ENCODE measurements around the gene ARHGAP44. TPM values are rescaled to one million over a fixed set of nuclear protein-coding genes. Genes with fewer than 3 reads are reported as not detected.

The ARHGAP44 gene
- total RNA-seq, 1 experiment from 2014 or later, result 9.9 TPM

- no peaks in the 10 kb centered on the region for H3K27me3 ChIP-seq (ENCODE audit: insufficient read depth, low read length)
- no CpG with 5 or more reads among the region's 1 CpG for WGBS (ENCODE audit: extremely low coverage, insufficient read length, low lambda C conversion rate)
These were observed 137.7 kb downstream of the ARHGAP44 start for GRCh38 chr17:12927001-12927400.

More at GRCh38 chr17:12927001-12927400, 137.7 kb downstream of the ARHGAP44 start:
- no peaks in the 10 kb centered on the region for H3K4me1 Mint-ChIP-seq
- H3K27ac ChIP-seq (ENCODE audit: insufficient read length, low read depth, low read length), result no peak overlapping the region
- H2BK15ac ChIP-seq (ENCODE audit: low read depth, low read length), result no peak overlapping the region
- H3K4me2 ChIP-seq (ENCODE audit: insufficient read depth, insufficient read length, low read length), result no peak overlapping the region
- H3K27me3 Mint-ChIP-seq (ENCODE audit: low read depth), result no peaks in the 10 kb centered on the region
- H3K56ac ChIP-seq (ENCODE audit: insufficient read length, low read depth, low read length), result no peak overlapping the region
- H3K79me2 ChIP-seq (ENCODE audit: insufficient read depth, low read length), result no peaks in the 10 kb centered on the region
- no peak overlapping the region for H3K4ac ChIP-seq (ENCODE audit: low read depth, low read length)
- no peak overlapping the region for H2AFZ ChIP-seq (ENCODE audit: low read length)
- H2BK120ac ChIP-seq (ENCODE audit: low read depth, low read length, poor library complexity, severe bottlenecking), result no peak overlapping the region
- no peak overlapping the region for H2BK5ac ChIP-seq (ENCODE audit: insufficient read length, low read length)
- H3K23me2 ChIP-seq (ENCODE audit: insufficient read length, low read depth, low read length, poor library complexity, severe bottlenecking), result no peaks in the 10 kb centered on the region
- no peak overlapping the region for H3K18ac ChIP-seq (ENCODE audit: insufficient read length, low read depth, low read length)
- peaks cover 2 to 6% (median 5%) of the 10 kb centered on the region in 3 experiments; a peak in 3 of 7 replicates for H3K36me3 Mint-ChIP-seq (ENCODE audit: insufficient read depth in 1 of 3, low read depth in 3 of 3)
- H3K23ac ChIP-seq (ENCODE audit: insufficient read length, low read depth, low read length), result no peak overlapping the region
- no peaks in the 10 kb centered on the region for H3K9me3 Mint-ChIP-seq
- H2BK20ac ChIP-seq (ENCODE audit: low read depth, low read length, poor library complexity, severe bottlenecking), result no peak overlapping the region
- no peak overlapping the region for H2BK12ac ChIP-seq (ENCODE audit: insufficient read length, low read depth, low read length)
- H3K9ac ChIP-seq (ENCODE audit: extremely low read depth, insufficient read length, low read length), result no peak overlapping the region
- H3K27ac Mint-ChIP-seq, result no peak overlapping the region
- no peak for TF ChIP-seq CTCF (conservative IDR thresholded peaks at IDR 0.05)
- no peak overlapping the region for H4K91ac ChIP-seq (ENCODE audit: insufficient read length, low read depth, low read length)
- no peak overlapping the region for H4K8ac ChIP-seq (replicated peaks; ENCODE audit: insufficient read length, low read depth, low read length)
- H2AK5ac ChIP-seq (ENCODE audit: insufficient read length, low read length), result no peak overlapping the region
- no peak for DNase-seq
- no peaks in the 10 kb centered on the region for H3K9me3 ChIP-seq (ENCODE audit: control insufficient read depth, low read depth, low read length)
- H3T11ph ChIP-seq (ENCODE audit: low read length), result no peak overlapping the region
- no peak overlapping the region for H3K4me3 Mint-ChIP-seq
- no peak overlapping the region for H4K5ac ChIP-seq (ENCODE audit: insufficient read length, low read depth, low read length)
- no peaks in the 10 kb centered on the region for H3K79me1 ChIP-seq (ENCODE audit: insufficient read depth, low read depth, low read length, poor library complexity, severe bottlenecking)
- no peaks in the 10 kb centered on the region for H4K20me1 ChIP-seq (ENCODE audit: control insufficient read depth, insufficient read depth, insufficient read length)
- H3K14ac ChIP-seq (ENCODE audit: insufficient read depth, low read length), result no peak overlapping the region
- H3K4me1 ChIP-seq (ENCODE audit: insufficient read depth, low read length), result no peaks in the 10 kb centered on the region
